Gastrocnemius medialis (tissue), 4 donors: Measurements from ENCODE around the gene INPP5J.

Source experiments
- CTCF ChIP-seq, 5 experiments: fragments of 450-650 bp in 3 of 5; fragments of 200-600 bp in 2 of 5; sonication (generic) in 2 of 5; IDR thresholded peaks in 4 of 5; conservative IDR thresholded peaks in 1 of 5; 1 replicate in 4 of 5; 2 replicates in 1 of 5; pipeline ENCODE4 v1.5.1; 2016 to 2019; ENCODE audit warnings: antibody characterized with exemption in 5 of 5, mild to moderate bottlenecking in 3 of 5, moderate library complexity in 3 of 5
- POLR2A ChIP-seq, 2 donors: fragments of 450-650 bp; IDR thresholded peaks; one replicate each; pipeline ENCODE4 v1.6.1; 2017; ENCODE audit warnings: antibody characterized with exemption in 2 of 2, mild to moderate bottlenecking in 2 of 2, moderate library complexity in 2 of 2

- TF ChIP-seq POLR2A (IDR thresholded peaks at IDR 0.05), result no peak
- TF ChIP-seq CTCF (IDR thresholded peaks at IDR 0.05 in 4 of 5, conservative IDR thresholded peaks at IDR 0.05 in 1 of 5), result no peak
Observed at GRCh38 chr22:31184015-31184414, 61.2 kb downstream of the INPP5J start.
